ENCODE results near the gene ALPG.

The ALPG gene

GRCh38 chr2:232460171-232460570 is 53.5 kb downstream of the ALPG start:
- Mint-ChIP-seq H3K36me3 (no peaks in the 10 kb centered on the region), H3K9me3 (no peaks in the 10 kb centered on the region), H3K4me3 (no peak overlapping the region), H3K4me1 (no peaks in the 10 kb centered on the region), H3K27ac (no peak overlapping the region)
- DNase-seq (ENCODE audit: low spot score in 2 of 2) (no peak), ATAC-seq (no peak)
